ENCODE data around the gene C6orf62.
"Not testable (repeated sequence)": the region's sequence is repeated elsewhere in the genome, so short reads cannot be mapped to it uniquely, and the experiment has no call there.

C6orf62 gene

DNA sequence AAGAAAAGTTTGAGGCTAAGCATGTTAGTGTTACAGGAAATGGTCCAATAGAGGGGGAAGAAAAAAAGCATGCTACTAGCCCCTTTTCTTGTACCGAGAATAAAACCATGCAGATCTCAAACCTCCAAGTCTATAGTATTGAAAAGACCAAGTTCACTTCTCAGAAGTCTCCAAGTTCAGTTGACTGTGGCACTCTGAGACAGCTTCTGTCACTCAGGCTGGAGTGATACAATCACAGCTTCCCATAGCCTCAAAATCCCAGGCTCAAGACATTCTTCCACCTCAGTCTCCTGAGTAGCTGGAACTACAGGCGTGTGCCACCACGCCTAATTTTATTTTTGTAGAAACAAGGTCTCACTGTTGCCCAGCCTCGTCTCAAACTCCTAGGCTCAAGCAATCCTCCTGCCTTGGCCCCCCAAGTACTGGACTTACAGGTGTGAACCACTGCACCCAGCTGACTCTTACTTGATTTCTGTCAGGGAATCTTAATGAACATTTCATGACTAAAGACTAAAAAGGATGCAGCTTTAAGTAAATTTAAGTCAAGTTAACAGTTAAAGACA lies 16.2 kb downstream of the C6orf62 start:
- DNase-seq (ENCODE audit: low read depth in 2 of 3, low spot score in 2 of 3): no peak

DNA sequence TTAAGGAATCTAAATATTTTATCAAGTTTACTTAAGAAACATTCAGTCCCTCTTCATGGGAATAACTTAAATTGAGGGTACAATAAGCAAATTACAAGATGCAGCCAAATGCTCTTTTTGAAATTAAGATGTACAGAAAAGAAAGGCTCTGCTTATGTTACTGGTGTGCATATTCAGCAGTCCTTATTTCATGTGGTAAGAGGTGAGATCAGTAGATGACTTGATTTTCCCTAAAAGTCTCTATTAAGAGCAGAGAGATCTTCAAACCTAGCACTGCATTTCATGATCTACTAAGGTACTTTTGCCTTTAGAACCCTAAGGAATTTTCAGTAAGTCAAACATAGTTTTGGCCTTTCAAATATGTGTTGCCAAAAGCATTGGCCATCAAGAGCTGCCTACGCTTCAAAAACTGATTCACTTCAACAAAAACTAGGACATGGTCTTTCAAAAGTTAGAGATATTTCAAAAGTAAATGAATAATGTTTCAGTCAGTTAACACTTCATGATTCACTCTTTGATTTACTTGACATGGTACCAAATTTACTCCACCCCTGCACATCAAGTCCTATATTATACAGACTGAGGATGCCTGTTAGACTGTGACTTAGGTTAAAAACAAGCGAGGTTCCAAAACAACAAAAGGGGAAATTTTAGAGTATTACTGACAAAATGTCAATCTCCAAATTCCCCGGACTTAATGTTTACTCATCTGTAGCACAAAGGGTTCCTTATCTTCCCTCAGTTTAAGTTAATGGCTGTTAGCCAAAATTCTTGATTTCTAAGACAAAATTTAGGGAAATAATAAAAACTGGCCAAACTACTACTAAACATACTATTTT lies 19.2 kb downstream of the C6orf62 start:
- DNase-seq (ENCODE audit: low read depth in 2 of 3, low spot score in 2 of 3): no peak

DNA sequence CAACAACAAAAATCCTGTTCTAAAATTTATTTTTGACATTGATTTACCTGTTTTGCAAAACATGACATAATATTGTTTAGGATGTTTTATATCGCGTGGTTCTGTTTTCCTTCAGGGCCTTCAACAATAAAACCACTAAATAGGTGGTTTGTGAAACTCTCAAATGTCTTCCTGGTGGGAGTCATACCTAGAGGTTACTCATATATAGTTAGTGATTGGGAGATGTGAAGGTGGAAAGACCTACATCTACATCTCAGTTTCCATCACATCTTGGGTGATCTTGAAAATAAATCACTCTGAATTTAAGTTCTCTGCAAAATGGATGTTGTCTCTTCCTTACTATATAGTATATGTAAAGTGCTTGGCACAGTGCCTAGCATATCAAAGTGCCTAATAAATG lies 22.9 kb downstream of the C6orf62 start:
- no peak for DNase-seq (ENCODE audit: low read depth in 2 of 3, low spot score in 2 of 3)

DNA sequence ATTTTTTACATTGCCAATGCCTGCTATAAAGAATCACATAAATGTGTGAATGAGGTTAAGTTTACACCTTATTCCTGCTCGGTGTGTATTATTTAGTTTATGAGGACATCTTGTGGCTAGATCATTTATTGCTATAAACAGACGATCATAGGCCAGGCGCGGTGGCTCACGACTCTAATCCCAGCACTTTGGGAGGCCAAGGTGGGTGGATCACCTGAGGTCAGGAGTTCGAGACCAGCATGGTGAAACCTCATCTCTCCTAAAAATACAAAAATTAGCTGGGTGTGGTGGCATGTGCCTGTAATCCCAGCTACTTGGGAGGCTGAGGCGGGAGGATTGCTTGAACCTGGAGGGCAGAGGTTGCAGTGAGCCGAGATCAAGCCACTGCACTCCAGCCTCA lies 23.3 kb downstream of the C6orf62 start:
- not testable (repeated sequence) for DNase-seq (ENCODE audit: low read depth in 2 of 3, low spot score in 2 of 3)

DNA sequence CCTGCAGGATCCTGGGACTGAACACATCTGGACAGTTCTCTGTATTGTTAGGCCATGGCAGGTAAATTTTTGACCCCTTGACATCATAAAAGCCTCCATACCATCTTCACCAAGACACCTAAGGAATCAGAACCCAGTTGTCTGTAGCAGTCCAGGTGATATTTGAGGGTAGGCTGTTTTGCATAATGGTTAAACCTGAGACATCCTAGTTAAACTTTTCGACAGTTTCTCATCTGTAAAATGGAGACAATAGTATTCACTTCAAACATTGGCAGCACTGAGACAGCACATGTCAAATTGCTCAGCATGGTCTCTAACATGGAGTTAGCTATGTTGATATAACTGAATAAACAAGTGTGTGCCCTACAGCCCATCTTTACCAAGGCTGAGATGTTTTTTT lies 24.8 kb downstream of the C6orf62 start:
- DNase-seq (ENCODE audit: low read depth in 2 of 3, low spot score in 2 of 3): no peak

DNA sequence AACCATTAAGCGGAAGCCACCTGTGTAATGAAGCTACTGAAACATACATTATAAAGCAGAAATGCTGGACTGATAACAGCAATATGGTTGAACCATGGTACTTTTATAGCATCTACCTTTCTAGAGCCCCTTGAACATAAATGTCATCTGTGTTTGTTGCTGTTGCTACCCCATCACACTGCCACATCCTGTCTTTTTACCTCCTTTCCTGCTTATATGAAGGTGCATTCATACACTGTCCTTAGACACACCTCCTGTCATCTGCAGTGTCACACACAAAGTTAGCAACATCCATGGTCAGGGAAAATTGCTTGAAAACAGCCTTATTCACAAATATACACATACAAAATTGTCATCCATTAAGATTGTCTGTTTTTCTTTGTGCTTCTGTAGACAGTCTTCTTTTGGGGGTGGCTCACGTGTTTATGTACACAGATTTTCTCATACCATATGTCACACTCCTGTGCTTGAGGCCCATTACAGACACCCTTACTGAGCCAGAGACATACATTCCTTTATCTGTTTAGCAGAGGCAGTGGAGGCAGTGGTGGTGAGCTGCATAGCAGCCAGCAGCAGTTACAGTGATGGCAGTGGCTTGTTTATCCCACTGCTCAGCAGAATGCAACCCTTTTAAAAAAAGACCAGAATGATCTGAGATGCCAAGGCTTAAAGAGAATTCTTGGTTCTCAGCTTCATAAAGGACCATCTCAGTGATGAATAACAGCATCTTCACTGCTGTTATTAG lies 25.9 kb downstream of the C6orf62 start:
- no peak for DNase-seq (ENCODE audit: low read depth in 2 of 3, low spot score in 2 of 3)

DNA sequence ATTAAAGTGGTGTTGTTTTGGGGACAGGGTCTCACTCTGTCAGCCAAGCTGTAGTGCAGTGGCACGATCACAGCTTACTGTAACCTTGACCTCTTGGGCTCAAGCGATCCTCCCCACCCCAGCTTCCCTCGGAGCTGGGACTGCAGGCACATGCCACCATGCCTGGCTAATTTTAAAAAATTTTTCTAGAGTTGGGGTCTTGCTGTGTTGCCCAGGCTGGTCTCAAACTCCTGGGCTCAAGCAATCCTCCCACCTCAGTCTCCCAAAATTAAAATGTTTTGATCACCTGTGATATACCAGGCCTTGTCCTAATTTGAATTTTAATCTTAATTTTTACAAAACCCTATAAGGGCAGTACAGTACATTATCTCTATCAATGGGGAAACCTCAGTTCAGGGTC lies 26.5 kb downstream of the C6orf62 start:
- DNase-seq (ENCODE audit: low read depth in 2 of 3, low spot score in 2 of 3): no peak

DNA sequence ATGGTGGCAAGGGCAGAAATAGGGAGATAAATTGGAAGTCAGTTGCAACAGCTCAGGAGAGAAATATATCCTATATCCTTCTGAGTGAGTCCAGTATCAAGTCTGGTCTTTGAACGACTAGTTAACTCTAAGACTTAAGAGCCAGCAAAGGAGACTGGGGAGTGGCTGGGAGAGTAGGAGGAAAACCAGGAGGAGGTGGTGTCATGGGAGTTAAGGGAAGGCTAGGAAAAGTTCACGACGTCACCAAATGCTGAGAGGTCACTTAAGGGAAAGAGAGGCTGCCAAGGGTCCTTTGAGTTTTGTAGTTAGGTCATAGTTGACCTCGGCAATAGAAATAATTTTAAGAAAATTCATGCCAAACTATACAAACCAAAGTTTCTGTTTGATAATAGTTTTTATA lies 27.0 kb downstream of the C6orf62 start:
- no peak for DNase-seq (ENCODE audit: low read depth in 2 of 3, low spot score in 2 of 3)

DNA sequence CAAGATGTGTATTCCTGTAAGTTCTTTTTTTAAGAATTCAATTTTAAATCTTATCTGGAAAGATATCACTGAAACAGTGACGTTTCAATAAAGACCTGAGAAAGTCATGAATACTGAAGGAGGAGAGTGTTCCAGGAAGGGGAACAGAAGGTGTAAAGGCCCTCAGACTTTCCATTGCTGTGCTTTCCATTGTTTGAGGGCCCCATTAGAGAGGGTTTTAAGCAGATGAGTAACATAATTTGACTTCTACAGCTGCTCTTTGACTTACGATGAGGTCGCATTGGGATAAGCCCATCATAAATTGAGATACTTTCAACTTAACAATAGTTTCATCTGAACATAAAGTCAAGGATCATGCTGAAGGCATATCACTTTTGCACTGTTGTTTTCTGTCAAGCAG lies 27.4 kb downstream of the C6orf62 start:
- no peak for DNase-seq (ENCODE audit: low read depth in 2 of 3, low spot score in 2 of 3)

DNA sequence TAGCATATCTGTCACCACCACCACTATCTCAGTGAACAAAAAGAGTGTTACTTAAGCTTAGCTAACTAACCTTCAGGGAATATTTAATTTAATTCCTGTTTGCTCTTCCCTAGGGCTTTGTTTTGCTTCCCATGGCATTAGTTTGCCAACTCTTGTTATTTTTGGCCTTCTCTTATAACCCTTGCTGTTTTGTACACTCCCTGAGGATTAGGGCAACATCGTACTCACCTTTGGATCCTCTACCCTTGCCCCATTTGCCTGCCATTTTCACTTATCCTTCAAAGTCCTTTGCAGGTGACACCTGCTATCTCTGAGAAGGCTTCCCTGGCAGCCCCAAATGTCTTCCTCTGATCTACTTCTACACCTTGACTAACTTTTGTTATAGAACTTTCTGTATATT lies 28.4 kb downstream of the C6orf62 start:
- DNase-seq (ENCODE audit: low read depth in 2 of 3, low spot score in 2 of 3): no peak

DNA sequence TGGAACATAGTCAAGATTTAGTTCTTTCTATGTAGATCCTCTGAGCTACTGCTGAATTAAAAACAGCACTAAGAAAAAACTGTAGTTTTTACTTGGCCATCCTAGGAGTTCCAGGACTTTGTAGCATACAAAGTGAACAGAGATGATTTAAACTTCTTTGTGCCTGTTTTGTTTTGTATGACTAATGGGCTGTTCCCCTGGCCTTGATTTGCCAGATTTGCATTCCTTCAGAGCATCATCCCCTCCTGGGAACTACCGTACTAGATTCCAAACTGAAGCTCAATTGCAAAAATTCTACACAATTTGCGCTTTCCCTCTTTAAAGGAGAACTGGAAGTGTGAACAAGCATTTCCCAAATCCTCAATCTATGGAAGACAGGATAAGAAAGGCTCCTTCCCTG lies 29.0 kb downstream of the C6orf62 start:
- DNase-seq (ENCODE audit: low read depth in 2 of 3, low spot score in 2 of 3): no peak

DNA sequence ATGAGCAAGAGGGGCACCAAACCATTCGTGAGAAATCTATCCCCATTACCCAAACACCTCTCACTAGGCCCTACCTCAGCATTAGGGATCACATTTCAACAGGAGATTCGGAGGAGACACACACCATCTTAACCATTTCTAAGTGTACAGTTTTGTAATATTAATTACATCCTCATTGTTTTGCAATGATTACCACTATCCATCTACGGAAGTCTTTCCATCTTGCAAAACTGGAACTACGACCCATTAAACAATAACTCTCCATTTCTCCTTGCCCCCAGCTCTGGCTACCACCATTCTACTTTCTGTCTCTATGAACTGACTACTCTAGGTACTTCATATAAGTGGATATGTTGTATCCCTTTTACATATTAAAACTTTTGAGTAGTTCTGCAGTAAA lies 32.0 kb downstream of the C6orf62 start:
- DNase-seq (ENCODE audit: low read depth in 2 of 3, low spot score in 2 of 3): no peak

DNA sequence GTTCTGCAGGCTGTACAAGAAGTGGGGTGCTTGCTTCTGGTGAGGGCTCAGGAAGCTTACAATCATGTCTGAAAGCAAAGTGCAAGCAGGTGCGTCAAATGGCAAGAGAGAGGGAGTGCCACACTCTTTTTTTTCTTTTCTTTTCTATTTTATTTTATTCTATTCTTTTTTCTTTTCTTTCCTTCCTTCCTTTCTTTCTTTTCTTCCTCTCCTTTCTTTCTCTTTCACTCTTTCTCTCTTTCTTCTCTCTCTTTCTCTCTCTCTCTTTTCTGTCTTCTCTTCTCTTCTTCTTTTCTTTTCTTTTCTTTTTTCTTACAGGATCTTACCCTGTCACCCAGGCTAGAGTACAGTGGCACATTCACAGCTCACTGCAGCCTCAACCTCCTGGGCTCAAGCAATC lies 32.5 kb downstream of the C6orf62 start:
- no peak for DNase-seq (ENCODE audit: low read depth in 2 of 3, low spot score in 2 of 3)

DNA sequence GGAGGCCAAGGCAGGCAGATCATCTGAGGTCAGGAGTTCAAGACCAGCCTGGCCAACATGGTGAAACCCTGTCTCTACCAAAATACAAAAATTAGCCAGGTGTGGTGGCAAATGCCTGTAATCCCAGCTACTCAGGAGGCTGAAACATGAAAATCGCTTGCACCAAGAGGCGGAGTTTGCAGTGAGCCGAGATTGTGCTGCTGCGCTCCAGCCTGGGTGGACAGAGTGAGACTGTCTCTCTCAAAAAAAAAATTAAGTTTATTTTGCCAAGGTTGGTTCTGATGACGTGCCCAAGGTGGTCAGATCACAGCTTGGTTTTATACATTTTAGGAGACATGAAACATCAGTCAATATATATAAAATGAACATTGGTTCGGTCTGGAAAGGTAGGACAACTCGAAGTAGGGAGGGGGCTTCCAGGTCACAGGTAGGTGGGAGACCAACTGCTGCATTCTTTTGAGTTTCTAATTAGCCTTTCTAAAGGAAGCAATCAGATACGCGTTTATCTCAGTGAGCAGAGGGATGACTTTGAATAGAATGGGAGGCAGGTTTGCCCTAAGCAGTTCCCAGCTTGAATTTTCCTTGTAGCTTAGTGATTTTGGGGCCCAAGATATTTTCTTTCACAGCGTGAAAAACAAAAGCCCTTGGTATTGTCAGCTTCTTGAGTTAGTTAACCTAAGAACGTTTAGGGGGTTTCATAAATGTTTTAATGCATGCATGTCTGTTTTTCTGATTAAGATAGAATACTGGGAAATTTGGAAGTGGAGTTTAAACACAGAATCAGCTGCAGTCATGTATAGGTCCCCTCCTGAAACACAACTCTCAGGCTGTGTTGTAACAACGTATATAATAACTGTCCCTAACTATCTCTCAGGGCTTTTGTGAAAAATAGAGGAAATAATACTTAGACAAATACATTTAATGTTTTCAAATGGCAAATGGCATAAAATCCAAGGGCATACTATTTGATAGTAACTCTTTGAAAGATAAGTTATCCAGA lies 35.4 kb downstream of the C6orf62 start:
- DNase-seq (ENCODE audit: low read depth in 2 of 3, low spot score in 2 of 3): no peak

DNA sequence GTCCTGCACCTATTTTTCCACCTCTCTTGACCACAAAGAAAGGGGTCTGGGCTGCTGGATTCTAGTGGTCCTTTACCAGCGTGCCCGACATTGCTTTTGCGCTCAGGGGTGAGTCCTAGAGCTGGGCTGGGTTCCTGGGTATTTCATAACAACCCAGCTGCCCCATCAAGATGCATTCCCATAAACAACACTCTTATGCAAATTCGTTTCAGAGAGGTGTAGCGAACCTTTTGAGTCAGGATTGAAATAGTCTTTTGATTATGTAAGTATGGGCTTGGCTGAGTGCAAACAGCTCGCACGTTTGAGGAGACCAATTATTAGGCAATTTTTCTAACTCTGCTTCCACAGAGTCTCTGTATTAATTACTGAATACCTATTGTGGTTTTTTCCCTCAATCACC lies 38.4 kb downstream of the C6orf62 start:
- DNase-seq (ENCODE audit: low read depth in 2 of 3, low spot score in 2 of 3): no peak

DNA sequence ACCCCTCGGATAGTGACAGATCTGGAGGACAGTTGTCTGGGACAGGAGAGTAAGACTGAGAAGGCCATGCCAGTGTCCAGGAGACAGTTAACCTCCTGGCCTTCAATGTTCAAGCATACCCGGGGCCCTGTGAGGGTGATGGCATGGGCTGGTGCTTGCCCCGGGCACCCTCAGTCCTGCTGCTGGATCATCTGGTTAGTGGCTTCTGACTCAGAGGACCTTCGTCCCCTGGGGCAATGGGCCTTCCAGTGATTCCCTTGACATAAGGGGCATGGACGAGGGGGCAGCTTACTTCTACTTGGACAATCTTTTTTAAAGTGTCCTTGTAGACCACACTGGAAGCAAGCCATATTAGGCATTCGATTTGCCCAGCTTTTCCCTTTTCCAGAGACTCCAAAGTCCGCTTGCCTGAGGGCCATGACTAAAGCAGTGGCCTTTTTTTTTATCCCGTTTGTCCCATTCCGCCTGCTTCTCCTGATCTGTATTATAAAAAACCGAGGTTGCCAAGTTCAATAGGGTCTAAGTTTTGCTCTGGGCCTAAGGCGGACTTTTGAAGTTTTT lies 40.1 kb downstream of the C6orf62 start:
- DNase-seq (ENCODE audit: low read depth in 2 of 3, low spot score in 2 of 3): not testable (repeated sequence)

DNA sequence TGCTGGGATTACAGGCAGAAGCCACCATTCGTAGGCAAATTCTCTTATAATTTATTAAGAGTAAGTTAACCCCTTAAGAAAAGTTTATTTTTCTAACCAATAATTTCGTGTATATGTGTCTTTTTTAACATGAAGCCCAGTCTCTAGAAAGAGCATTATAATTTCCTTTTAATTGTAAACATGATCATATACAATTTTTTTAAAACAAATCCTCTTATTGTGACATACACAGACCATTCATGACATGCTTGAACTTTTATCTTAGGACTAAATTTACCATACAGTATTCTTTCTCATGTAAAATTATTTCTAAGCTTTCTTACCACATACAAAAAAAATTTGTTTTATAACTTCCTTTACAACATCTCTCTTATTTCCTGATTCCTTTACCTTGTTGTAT lies 45.3 kb downstream of the C6orf62 start:
- DNase-seq (ENCODE audit: low read depth in 2 of 3, low spot score in 2 of 3): no peak

DNA sequence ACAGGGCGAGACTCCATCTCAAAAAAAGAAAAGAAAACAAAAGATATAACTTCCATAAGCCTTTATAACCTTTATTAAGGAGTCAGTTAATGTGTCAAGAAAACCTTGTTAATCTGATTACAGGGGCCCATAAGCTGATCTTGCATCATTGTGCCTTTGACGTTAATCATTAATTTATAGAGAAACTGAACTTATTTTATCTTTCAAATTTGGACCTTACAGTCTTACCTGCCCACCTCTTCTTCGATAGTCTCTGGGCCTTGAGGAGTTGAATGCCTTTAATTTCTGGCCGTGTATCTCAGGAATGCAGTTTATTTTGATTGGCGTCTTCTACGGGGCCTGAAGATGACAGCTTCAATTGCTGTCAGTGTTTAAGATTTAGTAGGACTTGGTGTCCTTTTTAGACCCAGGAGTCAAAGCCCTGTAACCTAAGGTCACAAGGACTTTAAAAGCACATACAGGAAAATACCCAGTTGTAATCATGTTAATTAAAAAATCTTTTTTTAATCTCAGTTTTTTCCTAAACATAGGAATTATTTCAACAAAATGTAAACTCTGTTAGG lies 46.3 kb downstream of the C6orf62 start:
- no peak for DNase-seq (ENCODE audit: low read depth in 2 of 3, low spot score in 2 of 3)

DNA sequence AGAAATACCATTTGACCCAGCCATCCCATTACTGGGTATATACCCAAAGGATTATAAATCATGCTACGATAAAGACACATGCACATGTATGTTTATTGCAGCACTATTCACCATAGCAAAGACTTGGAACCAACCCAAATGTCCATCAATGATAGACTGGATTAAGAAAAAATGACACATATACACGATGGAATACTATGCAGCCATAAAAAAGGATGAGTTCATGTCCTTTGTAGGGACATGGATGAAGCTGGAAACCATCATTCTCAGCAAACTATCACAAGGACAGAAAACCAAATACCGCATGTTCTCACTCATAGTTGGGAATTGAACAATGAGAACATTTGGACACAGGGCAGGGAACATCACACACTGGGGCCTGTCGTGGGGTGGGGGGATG lies 47.9 kb downstream of the C6orf62 start:
- not testable (repeated sequence) for DNase-seq (ENCODE audit: low read depth in 2 of 3, low spot score in 2 of 3)

DNA sequence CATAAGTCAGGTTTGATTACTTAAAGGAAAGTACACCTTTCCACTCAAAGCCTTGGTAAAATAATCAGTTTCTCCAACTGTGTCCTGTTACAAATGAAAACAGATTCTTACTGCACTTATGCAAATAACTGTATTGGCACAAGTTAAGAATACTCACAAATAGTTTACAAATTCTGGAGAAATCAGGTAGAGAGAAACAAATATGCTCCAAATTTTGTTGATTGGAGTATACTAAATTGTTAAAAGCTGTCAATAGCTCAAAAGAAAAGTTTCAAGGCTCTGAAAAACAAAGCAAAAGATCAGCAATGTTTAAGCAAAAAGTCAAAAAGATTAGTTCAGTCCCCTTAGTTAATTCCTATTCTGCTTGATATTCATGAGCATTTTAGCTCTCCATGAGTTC lies 48.5 kb downstream of the C6orf62 start:
- not testable (repeated sequence) for DNase-seq (ENCODE audit: low read depth in 2 of 3, low spot score in 2 of 3)

DNA sequence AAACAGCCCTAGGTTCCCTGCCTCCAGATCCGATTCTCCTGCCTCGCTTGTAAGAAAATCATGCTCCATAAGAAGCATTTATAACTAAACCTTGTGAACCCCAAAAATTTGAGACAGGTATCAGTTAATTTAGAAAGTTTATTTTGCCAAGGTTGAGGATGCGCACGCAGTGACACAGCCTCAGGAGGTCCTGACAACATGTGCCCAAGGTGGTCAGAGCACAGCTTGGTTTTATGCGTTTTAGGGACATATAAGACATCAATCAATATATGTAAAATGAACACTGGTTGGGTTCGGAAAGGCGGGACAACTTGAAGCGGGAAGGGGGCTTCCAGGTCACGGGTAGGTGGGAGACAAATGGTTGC lies 50.0 kb downstream of the C6orf62 start:
- no peak for DNase-seq (ENCODE audit: low read depth in 2 of 3, low spot score in 2 of 3)

Measured in activated CD8-positive, alpha-beta memory T cell treated with anti-CD3 and anti-CD28 coated beads for 48 hours (primary cell).